Pancreas (tissue), 10 donors: ENCODE results near the gene CASTOR1. TPM values are rescaled to one million over a fixed set of nuclear protein-coding genes. Genes with fewer than 3 reads are reported as not detected.

Experiments
- ATAC-seq, 4 donors: fragments of 200-7000 bp; cut with Tn5 transposase; one replicate each; pipeline versions ENCODE4 v1.8.0 to v1.9.1; 2020; ENCODE audit warnings: mild to moderate bottlenecking in 4 of 4, moderate library complexity in 4 of 4
- DNase-seq, 6 donors: peaks; one replicate each; pipeline ENCODE4 v3.0.0-alpha.2; 2020
- FAIRE-seq: peaks from 2 replicates; lab custom pipeline; 2012; peaks lifted over from hg19 to GRCh38; lab: Jason Lieb, UNC
- H3K27ac ChIP-seq, 4 donors: fragments of 200-600 bp; sonication (generic); 1 replicate in 3 of 4; 2 replicates in 1 of 4; pipeline versions ENCODE4 v1.5.0 to v1.8.0; 2020
- H3K27me3 ChIP-seq, 4 donors: fragments of 200-600 bp; one replicate each; pipeline ENCODE4 v1.8.0; 2021
- H3K36me3 ChIP-seq, 3 donors: fragments of 200-600 bp; sonication (generic) in 1 of 3; one replicate each; pipeline versions ENCODE4 v1.5.0 to v1.8.0; 2020 to 2021
- H3K4me1 ChIP-seq, 3 donors: fragments of 200-600 bp; one replicate each; pipeline ENCODE4 v1.8.0; 2021
- H3K4me3 ChIP-seq, 4 donors: fragments of 200-600 bp; sonication (generic) in 2 of 4; one replicate each; pipeline versions ENCODE4 v1.5.0 to v1.8.0; 2020 to 2021
- H3K9me3 ChIP-seq, 4 donors: fragments of 200-600 bp; one replicate each; pipeline ENCODE4 v1.8.0; 2021
- CTCF ChIP-seq, 4 donors: fragments of 200-600 bp; sonication (generic) in 3 of 4; IDR thresholded peaks; one replicate each; pipeline versions ENCODE4 v1.5.0 to v1.8.0; 2021; ENCODE audit warnings: antibody characterized with exemption in 4 of 4
- WGBS, 2 donors: extraction: QIAGEN DNeasy Blood & Tissue Kit; methylation state at CpG; one replicate each; pipeline ENCODE4 v1.1.7; 2013; 5-methylcytosine and 5-hydroxymethylcytosine counted together
- intact Hi-C, 3 donors: fragments of 100-400 bp; cut with DNase I; formaldehyde crosslinking; loops; one replicate each; pipeline versions ENCODE4 v1.11.1 to v1.14.2; 2022
- polyA plus RNA-seq, 2 donors: library from polyadenylated mRNA; stranded (reverse); fragments of 200-250 nt; gene quantifications; one replicate each; pipeline ENCODE4 v1.2.3, GENCODE V29; 2013
- total RNA-seq, 6 donors: library from RNA; stranded (reverse); fragmentation: NEBNext Ultra II Directional in 4 of 6; extraction: Animal tissue kit (Norgen Biotek cat#: 25700) in 4 of 6; gene quantifications; one replicate each; pipeline versions ENCODE4 v1.2.1 to v1.2.4, GENCODE V29; 2021 to 2023
- donor health status: healthy with polysubstance abuse.
- donor health status: DM: no; HTN: no; CAD: no; lungs with moderate emphysema.
- donor health status: DM: no; HTN: no; CAD: no.
- donor health status: control.
- donor health status: control.
- donor health status: Bipolar disorder and iron deficiency.
- donor health status: DM: yes; HTN: yes; CAD: no.
- donor health status: DM: no; HTN: no; CAD: no.
- donor health status: DM: no; HTN: no; CAD: no.
- donor health status: DM: yes; HTN: yes; CAD: no.

Gene CASTOR1
- total and polyA plus RNA-seq, 8 donors, result 1.8 to 8.3 (median 4.2) TPM

GRCh38 chr22:30244641-30245040 is 44.7 kb downstream of the CASTOR1 start:
- no peaks in the 10 kb centered on the region for H3K36me3 ChIP-seq
- no peak for DNase-seq
- ATAC-seq, result no peak
- no peak overlapping the region for H3K4me3 ChIP-seq
- no peak for TF ChIP-seq CTCF (IDR thresholded peaks at IDR 0.05)
- no peaks in the 10 kb centered on the region for H3K9me3 ChIP-seq
- FAIRE-seq, result no peak
- H3K4me1 ChIP-seq, result no peaks in the 10 kb centered on the region
- 78 to 81% methylated on average over 5 of the region's 5 CpGs for WGBS, 2 donors
- H3K27me3 ChIP-seq, result no peaks in the 10 kb centered on the region
- H3K27ac ChIP-seq, result no peak overlapping the region
- intact Hi-C loops, result no loop called here

DNA sequence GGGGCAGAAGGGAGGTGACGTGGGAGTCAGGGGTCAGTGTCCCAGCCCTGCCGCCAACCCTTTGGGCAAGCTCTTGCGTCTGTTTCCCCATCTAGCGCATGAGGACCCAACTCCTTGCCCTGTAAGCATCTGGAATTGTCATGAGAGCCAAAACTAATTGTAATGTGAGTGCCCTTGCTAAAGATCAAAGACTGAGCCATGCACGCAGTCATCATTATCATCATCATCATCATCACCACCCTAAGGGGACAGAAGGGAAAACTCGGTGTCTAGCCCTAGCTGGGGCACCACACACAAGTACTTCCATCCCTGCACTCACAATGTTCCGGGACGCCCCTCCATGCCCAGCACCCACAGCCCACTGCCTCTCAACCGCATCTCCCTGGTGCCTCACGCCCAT is 45.2 kb downstream of the CASTOR1 start:
- no peak for TF ChIP-seq CTCF (IDR thresholded peaks at IDR 0.05)
- 89 to 90% methylated on average over 10 of the region's 10 CpGs for WGBS, 2 donors
- Histone ChIP-seq H3K27me3 (no peaks in the 10 kb centered on the region), H3K27ac (no peak overlapping the region), H3K36me3 (no peaks in the 10 kb centered on the region), H3K4me1 (no peaks in the 10 kb centered on the region), H3K4me3 (no peak overlapping the region), H3K9me3 (no peaks in the 10 kb centered on the region)
- no peak for DNase-seq
- intact Hi-C loops, result no loop called here
- ATAC-seq, result no peak
- FAIRE-seq, result no peak

DNA sequence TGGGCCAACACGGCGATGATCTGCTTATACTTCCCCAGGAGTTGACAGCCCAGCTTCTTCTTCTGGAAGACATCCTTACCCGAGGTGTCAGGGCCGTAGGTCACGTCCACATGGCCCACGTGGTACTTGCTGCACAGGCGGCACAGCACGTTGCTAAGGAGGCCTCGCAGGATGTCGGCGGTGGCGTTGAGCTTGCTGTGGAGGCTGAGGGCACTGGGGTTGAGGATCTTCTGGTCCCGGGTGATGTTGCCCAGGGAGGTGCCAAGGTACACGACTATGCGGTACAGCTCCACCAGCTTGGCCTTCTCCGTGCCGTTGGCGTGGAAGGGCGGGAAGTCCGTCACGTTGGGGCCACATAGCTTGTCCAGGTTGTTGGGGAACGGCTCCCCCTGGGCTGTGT is 45.6 kb downstream of the CASTOR1 start:
- intact Hi-C loops, result no loop called here
- H3K9me3 ChIP-seq, result no peaks in the 10 kb centered on the region
- H3K27me3 ChIP-seq, result no peaks in the 10 kb centered on the region
- WGBS, 2 donors, result 89 to 92% methylated on average over 22 of the region's 22 CpGs
- no peaks in the 10 kb centered on the region for H3K36me3 ChIP-seq
- H3K4me3 ChIP-seq, result no peak overlapping the region
- H3K27ac ChIP-seq, result no peak overlapping the region
- ATAC-seq, result no peak
- no peaks in the 10 kb centered on the region for H3K4me1 ChIP-seq
- no peak for TF ChIP-seq CTCF (IDR thresholded peaks at IDR 0.05)
- no peak for DNase-seq
- FAIRE-seq, result no peak

DNA sequence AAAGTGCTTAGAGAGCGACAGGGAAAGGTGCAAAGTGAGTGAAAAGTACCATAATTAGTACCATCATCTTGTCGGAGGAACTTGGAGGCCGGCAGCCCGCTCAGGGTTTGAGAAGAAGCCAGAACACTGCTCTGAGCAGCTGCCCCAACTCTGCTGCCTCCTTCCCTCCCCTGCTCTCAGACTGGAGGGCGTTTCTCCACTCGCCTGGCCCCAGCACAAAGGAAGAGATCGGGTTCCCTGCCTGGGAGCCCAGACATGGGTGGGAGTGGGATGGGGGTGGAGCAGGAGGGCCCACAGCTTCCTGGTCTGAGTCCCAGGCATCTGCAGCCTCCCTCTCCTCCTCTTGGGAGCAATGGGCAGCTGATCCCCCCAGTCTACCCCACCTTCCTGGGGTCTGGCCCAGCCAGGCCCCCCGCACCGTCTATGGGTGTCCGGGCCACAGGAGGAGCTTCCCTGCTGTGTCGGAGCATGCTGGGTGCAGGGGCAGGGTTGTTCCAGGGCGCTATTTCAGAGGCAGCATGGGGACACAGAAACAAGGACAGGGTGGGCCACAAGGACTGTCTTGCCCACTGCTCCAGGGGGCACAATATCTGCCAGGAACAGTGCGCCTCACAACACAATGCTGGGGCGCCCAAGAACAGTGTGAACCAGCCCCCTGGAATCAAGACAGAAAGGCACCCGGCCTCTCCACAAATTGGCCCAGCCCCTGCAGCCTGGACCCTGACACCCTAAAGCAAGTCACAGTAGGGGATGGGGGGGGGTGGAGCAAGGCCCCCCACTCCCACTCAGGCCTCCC is 47.5 kb downstream of the CASTOR1 start:
- intact Hi-C loops, result no loop called here
- FAIRE-seq, result no peak
- Histone ChIP-seq H3K4me3 (no peak overlapping the region), H3K27me3 (no peaks in the 10 kb centered on the region), H3K27ac (no peak overlapping the region), H3K4me1 (no peaks in the 10 kb centered on the region), H3K36me3 (no peaks in the 10 kb centered on the region), H3K9me3 (no peaks in the 10 kb centered on the region)
- 79% methylated on average over 15 of the region's 15 CpGs for WGBS, 2 donors
- TF ChIP-seq CTCF (IDR thresholded peaks at IDR 0.05), result no peak
- ATAC-seq, result no peak
- DNase-seq, result no peak
